Middle frontal gyrus (tissue), 1 donor: Measurements from ENCODE around the gene TRIM3.

Experiments
- DNase-seq: peaks from one replicate; pipeline ENCODE4 v3.0.0-alpha.2; 2015; ENCODE audit warnings: low spot score; ENCODE audit errors: extremely low spot score

TRIM3 gene

DNA sequence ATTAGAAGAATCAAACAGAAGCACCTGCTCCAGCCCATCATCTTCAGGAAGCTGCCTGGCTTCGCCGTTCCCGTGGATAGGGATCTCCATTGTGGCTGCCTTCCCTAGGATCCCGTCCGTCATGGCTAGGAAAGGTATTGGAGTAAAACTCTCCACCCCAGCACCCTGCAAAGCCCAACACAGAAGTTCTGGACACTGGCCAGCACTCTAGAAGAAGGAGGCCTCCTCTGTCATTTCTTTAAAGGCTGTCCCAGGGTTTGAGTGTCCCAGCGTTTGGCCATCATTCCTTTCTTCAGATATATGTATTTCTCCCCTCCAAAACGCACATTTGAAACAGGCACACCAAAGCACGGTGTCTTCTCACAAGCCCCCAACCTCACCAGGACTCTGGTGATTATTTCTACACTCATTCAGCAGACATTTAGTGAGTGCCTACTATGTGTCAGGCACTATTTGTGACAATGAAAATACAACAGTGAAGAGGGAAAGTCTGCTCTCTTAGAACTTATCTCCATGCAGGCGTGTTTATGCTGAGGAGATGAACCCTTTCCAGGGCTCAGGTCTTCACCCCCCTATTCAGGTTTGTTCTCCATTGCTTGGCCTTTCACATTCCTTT, 6.7 kb upstream of the TRIM3 start:
- no peak for DNase-seq

DNA sequence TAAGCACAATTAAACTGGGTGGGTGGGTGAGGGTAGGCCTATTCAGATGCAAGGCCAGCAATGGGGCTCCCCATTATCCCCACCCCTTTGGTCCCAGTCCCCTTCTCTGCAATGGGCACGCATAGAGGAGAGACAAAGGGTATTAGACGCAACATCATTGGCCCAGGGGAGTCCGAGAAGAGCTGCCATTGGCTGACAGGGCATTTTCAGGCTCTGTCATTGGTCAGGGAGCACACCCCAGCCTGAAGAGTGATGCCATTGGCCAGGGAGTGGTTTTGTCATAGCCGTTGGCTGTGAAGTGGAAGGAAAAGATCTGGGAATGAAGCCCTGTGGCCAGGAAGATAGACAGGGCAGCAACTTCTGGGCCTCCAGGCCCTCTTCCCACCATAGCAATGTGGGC, 2.8 kb upstream of the TRIM3 start:
- DNase-seq, result no peak

DNA sequence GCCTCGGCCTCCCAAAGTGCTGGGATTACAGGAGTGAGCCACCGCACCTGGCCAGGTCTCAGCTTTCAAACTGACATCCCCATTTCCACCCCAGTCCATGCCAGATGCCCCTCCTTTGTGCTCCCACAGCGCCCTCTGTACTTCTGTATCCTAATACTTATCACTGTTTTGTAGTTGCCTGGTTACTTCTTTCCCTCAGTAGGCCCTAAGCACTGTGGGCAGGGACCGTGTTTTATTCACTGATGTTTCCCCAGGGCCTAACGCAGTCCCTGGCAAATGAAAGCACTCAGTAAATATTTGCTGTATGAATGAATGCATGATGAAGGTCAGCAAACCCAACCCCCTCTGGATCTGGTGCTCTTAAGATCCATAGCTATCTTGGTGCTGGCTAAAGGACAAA, 2.2 kb upstream of the TRIM3 start:
- DNase-seq, result no peak

DNA sequence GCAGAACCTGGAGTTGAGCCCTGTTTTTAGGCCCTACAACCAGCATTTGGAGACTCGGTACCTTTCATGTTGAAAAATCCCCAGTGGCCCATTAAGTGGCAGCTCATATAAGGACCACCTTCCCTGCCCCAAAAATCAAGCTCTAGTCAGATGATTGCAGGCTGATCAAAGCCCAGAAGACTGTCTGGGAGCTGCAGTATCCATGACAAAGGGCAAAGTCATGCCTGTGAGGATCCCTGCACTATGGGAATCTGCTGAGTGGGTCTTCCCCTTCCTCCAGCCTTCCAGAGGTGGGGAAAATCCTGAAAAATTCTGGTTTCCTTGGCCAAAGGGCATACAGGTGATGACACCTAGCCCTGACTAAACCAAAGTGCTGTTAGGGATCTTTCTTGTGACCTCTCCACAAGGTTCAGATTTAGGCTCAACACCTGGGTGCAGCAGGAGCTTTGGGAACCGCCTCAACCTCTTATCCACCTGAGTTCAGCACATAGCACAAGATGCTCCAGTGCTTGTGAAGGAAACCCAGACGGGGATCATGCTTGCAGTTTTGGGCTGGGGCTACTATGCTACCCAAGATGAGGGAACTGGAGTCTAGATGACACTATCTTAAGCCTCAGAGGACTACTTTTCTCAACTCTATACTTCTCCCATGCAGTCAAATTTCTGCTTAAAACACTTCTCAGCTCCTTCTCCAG, 1.2 kb upstream of the TRIM3 start:
- DNase-seq, result no peak

DNA sequence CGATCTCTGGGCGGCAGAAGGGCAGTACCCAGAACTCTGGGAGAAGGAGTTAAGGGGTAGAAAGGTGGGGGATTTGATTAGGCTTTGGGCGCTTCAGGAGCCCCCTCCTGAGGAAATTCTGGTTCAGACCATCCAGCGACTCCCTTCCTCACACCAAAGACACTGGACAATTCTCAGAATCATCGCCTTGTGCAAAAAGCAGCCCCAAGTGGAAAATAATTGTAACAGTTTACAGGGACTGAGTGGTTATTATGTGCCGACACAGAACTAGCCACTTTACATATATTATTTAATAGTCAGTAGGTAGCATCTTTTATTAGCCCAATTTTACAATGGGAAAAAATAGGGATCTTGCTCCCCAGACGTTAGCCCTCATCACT, 662 bp upstream of the TRIM3 start:
- DNase-seq, result no peak

DNA sequence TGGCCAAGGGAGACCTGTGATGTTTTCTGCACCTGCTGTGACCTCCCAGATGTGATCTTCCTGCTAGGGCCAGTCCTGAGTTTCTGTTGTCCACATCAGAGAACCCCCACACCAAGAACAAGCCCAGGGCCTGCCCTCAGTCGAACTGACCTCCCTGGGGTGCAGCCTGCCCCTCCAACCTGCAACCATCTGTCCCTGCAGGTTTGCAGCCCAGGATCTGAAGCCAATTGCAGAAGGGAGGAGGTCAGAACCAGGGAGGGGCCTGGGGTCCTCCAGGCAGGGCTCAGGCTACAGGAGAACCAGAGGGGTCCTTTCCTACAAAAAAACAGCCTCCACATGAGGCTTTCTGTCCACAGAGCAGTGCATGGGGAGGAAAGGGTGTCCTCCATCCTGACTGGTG, 807 bp downstream of the TRIM3 start:
- no peak for DNase-seq

DNA sequence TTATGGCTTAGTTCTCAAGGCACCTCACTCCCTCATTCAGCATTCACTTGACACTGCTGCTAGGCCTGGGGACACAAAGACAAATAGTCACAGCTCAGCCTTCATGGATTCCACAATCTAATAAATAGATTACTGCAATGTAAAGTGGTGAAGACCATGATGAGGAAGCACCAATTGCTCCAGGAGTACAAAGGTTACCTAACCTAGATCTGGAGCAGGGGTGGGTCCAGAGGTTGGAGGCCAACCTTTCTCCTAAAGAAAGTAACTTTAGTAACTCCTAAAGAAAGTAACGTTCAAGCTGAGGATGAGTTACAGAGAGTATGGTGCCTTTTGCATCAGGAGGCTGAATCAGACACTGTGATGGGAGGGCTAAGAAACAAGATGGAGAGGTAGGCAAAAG, 4.1 kb downstream of the TRIM3 start:
- no peak for DNase-seq

DNA sequence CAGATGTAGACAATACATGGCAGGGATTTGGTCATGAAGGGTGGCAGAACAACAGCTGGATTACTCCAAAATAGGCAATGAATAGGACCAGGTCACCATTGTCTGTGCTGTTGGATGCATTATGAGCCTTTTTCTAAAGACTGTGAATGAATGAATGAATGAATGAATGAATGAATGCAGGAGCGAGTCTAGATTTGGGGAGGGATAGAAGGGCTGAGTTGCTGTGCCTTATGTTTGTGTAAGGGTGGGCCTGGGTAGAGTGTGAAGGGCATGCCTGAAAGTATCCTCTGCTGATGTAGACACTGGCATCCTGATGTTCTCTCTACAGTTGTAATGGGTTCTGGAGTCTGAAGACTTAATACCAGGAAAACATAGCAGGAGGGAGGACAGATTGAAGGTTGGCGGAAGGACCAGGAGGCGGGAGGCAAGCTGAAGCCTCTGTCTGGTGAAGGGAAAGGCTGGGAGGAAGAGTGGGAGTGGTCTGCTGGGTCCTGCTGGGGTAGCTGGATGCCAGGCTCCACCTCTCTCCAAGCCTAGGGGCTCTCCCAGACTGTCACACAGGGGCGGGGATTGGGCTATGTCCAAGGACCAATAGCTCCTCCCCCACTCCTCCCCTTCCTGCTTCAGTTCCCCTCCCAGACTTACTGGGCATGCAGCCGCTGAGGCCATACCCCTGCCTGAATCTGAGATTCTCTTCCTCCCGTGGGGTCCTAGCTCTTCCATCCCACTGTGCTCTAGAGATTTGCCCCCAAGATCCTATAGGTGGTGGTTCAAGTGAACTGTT, 4.8 kb downstream of the TRIM3 start:
- DNase-seq, result no peak

DNA sequence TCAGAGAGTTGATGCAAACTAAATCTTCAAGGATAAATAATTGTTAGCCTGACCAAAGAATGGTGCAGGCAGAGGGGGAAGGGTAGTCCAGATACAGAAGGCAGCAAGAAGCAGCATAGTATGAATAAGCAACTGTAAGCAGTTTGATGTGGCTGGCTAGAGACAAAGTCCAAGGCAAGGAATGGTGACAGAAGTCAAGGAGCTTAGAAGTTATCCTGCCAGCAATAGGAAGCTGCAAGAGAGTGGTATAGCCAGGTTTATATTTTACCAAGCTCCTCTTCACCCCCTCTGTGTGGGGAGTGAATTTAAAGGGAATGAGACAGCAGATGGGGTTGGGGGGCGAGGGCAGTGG, 14.7 kb downstream of the TRIM3 start:
- DNase-seq, result no peak

DNA sequence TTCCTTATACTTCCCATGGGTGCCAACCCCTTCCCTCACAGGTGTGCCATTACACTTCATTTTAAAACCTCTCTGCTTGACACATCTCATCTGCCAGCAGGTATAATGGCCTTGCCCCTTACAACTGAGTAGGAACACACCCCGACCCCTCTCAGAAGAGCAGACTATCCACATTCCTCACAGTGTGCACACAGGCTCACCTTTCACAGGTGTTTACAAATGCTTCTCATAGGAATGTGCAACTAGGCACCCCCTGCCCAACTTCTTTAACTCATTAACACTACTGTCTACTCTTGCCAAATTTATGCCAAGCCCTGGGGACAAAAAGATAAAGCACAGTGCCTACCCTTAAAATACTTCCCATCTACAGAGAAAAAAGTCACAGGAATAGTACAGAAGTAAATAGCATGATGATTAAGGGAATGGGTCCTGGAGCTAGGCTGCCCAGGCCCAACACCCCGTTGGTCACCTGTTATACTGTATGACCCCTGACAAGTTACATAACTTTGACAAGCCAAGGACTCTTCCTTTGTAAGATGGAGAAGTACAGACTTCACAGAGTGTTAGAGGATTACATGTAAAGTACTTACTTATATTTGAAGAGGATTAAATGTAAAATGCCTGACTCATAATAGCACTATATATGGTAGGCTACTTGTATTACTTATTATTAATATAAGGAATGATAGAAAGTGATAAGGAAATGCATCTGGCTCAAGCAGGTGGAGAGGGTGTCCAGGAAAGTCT, 15.2 kb downstream of the TRIM3 start:
- no peak for DNase-seq

DNA sequence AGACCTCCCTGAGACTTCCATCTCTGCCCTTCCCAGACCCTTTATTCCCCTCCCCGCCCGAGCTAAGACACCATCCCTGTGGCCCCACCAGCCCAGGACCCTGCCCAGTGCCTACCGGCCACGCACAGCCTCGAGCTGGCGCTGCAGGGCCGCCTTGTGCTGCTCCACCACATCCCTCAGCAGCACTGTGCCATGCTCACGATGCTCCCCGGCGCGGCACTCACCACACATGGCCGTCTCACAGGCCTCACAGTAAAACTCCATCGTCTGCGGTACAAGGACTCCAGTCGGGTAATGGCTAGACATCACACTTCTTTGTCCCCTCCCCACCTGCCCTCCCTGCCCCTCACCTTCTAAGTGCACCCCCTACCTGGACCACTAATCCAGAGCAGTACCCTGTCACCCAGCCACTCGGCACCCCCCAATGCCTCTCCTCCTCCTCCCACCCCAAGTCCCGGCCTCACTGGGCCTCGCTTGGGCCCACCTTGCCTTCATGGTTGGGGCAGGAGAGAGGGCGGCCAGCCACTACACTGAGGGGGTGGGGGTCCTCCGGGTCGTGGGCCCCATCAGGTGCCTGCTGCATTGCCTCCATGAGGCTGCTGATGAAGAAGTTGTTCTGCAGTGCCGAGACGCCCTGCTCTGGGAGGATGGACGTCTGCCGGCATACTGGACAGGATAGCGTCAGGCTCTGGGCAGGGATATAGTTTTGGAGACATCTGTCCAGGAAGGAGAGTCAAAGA, 16.0 kb downstream of the TRIM3 start:
- no peak for DNase-seq

DNA sequence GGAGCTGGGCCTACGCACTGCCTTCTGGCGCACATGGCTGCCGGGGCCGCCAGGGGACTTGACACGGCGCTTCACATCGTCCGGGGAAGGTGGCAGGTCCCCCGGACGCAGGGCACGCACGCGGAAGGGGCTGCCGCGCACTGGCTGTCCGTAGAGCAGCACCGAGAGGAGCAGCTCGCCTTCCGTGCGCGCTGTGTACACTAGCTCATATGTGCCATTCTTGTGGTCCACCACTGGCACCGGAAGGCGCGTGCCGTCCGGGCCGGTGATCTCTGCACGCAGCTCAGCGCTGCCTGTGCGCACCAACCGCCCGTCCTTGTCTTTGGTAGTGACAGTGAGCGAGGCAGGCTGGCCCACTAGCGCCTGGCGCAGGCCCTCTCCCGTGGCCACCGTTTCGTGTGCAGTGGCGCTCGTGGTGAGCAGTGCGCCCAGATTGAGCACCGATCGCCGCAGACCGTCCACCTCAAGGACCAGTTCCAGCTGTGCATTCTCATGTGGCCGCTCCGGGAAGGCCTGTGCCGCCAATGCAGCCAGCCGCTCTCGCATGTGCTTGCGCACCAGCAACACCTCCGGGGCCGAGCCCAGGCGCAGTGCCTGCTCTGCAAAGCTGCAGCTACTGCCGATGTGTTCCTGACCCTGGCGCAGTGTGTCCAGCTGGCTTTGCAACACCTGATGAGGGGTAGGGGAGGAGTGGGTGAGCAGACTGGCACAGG, 17.2 kb downstream of the TRIM3 start:
- no peak for DNase-seq

DNA sequence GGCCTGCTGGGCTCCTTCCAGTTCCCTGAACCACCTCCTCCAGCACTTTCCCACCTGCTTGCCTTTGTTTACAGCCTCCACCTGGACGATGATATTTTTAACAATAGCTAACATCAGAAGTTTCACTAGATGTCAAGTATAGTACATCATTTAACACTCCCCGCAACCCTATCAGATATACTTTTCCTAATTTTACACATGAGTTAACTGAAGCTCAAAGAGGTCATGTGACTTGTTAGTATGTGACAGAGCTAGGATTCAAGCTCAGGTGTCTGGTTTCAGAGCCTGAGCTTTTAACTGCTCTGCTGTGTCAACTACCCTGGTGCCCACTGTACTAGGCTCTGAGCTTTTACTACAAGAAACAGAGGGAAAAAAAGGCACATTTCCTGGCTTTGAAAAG, 18.7 kb downstream of the TRIM3 start:
- no peak for DNase-seq

DNA sequence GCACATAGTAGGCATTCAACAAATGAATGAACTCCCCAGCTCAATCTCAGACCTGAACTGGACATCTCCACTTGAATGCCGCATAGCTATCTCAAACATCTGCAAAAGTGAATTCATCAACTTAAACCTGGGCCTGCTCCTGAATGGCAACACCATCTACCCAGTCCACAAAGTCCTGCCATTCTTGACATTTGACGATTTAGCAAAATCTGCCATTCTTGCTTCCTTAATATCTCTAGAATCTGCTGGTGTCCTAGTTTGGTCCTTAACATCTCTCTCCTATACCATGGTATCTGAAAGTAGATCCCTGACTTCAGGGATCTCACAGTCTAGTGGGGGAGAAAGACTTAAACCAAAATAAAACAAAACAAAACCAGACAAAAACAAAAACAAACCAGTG, 20.6 kb downstream of the TRIM3 start:
- no peak for DNase-seq

DNA sequence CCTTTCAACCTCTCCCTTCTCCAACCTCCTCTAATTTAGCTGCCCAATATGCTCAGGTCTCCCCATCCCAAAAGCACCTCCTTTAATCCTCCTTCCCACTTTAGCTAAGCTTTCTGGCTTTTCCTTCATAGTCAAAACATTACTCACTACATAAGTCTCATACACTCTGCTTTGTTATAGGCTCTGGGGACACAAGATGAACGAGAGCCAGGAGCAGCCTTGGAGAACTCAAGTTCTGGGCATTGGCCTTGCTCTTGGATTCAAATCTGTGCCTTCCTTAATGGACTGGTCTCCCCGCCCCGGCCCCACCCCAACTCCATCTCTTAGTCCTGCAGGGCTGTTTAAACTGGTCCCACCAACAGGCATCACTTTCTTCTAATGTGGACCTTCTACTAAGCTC, 21.5 kb downstream of the TRIM3 start:
- DNase-seq, result no peak

DNA sequence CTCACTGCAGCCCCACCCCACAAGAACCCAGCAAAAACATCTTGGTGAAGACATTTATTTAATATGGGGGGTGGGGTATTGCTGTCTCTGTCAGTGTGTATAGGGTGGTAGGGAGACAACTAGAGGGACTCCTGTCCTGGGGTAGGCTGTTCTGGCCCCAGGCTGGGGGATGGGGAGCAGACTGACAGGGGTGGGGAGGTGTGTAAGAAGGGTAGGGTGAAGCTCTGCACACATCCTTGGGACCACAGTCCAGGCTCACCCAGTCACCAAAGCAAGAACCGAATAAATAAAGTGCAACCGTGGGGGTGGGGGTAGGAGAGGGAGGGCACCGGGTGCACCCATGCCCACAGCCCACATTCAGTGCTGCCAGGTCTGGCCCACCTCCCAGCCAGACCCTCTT, 25.2 kb downstream of the TRIM3 start:
- DNase-seq, result no peak

DNA sequence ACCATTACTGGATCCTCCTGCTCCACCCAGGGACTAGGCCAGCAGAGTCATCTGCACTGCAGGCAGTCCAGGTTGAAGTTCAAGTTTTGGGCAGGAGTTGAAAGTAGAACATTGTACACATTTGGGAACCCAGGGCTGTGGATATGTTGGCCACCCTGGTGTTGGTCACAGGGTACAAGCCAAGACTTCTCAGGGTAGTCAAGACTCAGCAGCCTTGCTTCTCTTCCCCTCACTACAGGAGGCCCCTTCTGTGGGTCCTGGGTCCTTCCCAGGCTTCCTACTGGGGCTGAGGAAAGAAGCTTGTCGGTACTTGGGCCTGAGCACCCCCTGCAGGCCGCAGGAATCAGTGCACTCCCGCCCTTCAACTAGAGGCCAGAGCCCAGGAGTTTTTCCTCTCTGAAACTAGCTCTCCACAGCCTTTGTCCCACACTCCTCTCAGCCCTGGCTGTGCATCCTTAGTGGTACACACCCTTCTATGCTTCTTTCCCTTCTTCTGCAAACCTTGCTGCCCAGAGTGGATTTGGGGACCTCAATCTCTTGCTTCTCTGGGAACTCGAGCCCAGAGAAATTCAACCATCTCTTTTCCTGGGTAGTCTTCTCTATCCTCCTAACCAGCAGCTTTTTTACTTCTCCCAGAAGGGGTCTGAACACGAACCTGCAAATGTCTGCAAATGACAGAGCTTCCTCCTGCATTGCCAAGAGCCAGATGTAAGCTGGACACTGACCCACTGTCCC, 30.3 kb downstream of the TRIM3 start:
- peak; percentile 17 for DNase-seq

DNA sequence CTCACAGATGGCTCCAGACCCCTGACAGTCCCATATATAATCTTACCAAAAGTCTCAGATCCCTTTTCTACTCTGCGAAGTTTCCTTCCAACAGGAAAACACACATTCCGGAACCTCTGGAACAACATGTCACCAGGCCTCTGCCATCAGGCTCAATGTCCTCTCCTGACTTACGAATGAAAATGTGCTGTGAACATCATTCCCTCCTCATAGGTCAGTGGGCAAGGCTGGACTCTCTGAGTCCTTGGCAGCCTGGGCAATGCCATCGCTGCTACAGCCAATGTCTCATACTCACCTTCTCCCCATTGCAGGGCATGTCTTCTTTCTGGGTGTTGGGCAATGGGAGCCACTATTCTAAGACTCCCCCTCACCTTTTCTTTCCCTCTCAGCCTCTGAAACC, 31.3 kb downstream of the TRIM3 start:
- no peak for DNase-seq

DNA sequence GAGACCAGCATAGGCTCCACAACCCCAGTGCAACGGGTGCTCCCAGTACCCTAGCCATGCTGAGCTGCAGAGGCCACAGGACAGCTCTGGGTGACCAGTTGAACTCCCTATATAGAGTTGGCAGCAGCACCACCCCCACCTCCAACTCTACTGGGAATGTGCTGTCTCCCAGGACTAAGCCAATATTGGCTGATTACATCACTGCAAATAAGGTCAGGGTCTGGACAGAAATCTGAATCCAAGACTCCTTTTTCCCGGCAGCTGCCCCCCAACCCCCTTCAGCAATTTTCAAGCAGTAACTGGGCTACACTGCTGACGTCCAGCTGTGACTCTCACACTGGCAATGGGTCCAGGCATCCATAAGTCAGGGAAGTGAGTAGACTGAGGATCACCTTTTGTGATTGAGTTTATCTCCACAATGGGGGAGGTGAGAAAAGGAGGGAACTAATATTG, 32.8 kb downstream of the TRIM3 start, which contains the start of gene HPX:
TSS of gene HPX (minus strand) at position 82 of the 453 bp plus-strand sequence. CDS start at position 58, 24 bp downstream.
- no peak for DNase-seq
